22Rv1 (cell line): Measurements from ENCODE around the gene TSSK3.
"Not testable (repeated sequence)": the region's sequence is repeated elsewhere in the genome, so short reads cannot be mapped to it uniquely, and the experiment has no call there.

Source experiments
- H3K27ac ChIP-seq: fragments of 450-650 bp; 2 replicates; pipeline ENCODE4 v1.5.1; 2017
- CTCF ChIP-seq: fragments of 450-650 bp; IDR thresholded peaks from 2 replicates; pipeline ENCODE4 v1.5.1; 2017; ENCODE audit warnings: mild to moderate bottlenecking
- ZFX ChIP-seq: fragments of 450-650 bp; IDR thresholded peaks from 2 replicates; pipeline ENCODE4 v1.6.1; 2017; ENCODE audit warnings: antibody characterized with exemption, borderline replicate concordance

The TSSK3 gene

GRCh38 chr1:32394141-32394889 is 32.0 kb downstream of the TSSK3 start, which contains the start of gene BSDC1:
TSS of gene BSDC1 (minus strand) at chr1:32394441. CDS start at chr1:32394414, 27 bp downstream.
- TF ChIP-seq CTCF (no peak), ZFX (no peak)
- peak within 1 kb of the TSS; percentile 89 for H3K27ac ChIP-seq

- TF ChIP-seq ZFX (no peak), CTCF (no peak)
- H3K27ac ChIP-seq, result peak overlapping the region; percentile 89
Observed at GRCh38 chr1:32394890-32395432, 32.6 kb downstream of the TSSK3 start.

GRCh38 chr1:32396524-32396923 is 34.2 kb downstream of the TSSK3 start:
- not testable (repeated sequence) for H3K27ac ChIP-seq

- H3K27ac ChIP-seq, result no peak overlapping the region
- no peak for TF ChIP-seq CTCF
Observed at GRCh38 chr1:32398401-32398800, 36.1 kb downstream of the TSSK3 start.

- TF ChIP-seq CTCF, result no peak
- no peak for TF ChIP-seq ZFX
- no peak overlapping the region for H3K27ac ChIP-seq
Observed at GRCh38 chr1:32399843-32400242, 37.5 kb downstream of the TSSK3 start.

- H3K27ac ChIP-seq, result no peak overlapping the region
- TF ChIP-seq ZFX (no peak), CTCF (peak; percentile 93)
Observed at GRCh38 chr1:32400876-32401631, 38.7 kb downstream of the TSSK3 start.

GRCh38 chr1:32404946-32405345 is 42.6 kb downstream of the TSSK3 start:
- H3K27ac ChIP-seq, result no peak overlapping the region
- TF ChIP-seq CTCF (no peak), ZFX (no peak)
